ENCODE measurements around the gene CD200R1L. TPM values are rescaled to one million over a fixed set of nuclear protein-coding genes. Genes with fewer than 3 reads are reported as not detected.

CD200R1L gene
- total RNA-seq, 1 experiment from 2014 or later: not detected

- TF ChIP-seq CTCF (IDR thresholded peaks at IDR 0.05; ENCODE audit: unreplicated experiment): no peak
- Mint-ChIP-seq H3K4me3 (ENCODE audit: unreplicated experiment) (no peak overlapping the region), H3K27me3 (ENCODE audit: insufficient read depth, unreplicated experiment) (no peaks in the 10 kb centered on the region), H3K4me1 (ENCODE audit: insufficient read depth, unreplicated experiment) (peaks cover 10% of the 10 kb centered on the region), H3K36me3 (ENCODE audit: insufficient read depth, unreplicated experiment) (no peaks in the 10 kb centered on the region), H3K27ac (ENCODE audit: low read depth, unreplicated experiment) (no peak overlapping the region), H3K9me3 (ENCODE audit: unreplicated experiment) (no peaks in the 10 kb centered on the region)
- DNase-seq (ENCODE audit: unreplicated experiment): no peak
- POLR2A ChIA-PET: interaction anchor here (0.6 to 0.9 kb wide), 2 partner anchors 61 to 97 kb away, joined by 3 to 4 read pairs; no protein-coding TSS in a partner anchor
- CTCF ChIA-PET: interaction anchor here (0.6 to 4.8 kb wide), 5 partner anchors 11 to 221 kb away, joined by 3 to 28 read pairs (median 5); no protein-coding TSS in a partner anchor
- BruUV-seq (replicated peaks): no TSS peak
- intact Hi-C loops (cut with micrococcal nuclease): no loop called here
Measured at GRCh38 chr3:112803467-112803866, 43.2 kb downstream of the CD200R1L start.

GRCh38 chr3:112802338-112802737 is 44.3 kb downstream of the CD200R1L start:
- Mint-ChIP-seq H3K36me3 (ENCODE audit: insufficient read depth, unreplicated experiment) (no peaks in the 10 kb centered on the region), H3K27ac (ENCODE audit: low read depth, unreplicated experiment) (peak overlapping the region; percentile 16), H3K27me3 (ENCODE audit: insufficient read depth, unreplicated experiment) (no peaks in the 10 kb centered on the region), H3K4me1 (ENCODE audit: insufficient read depth, unreplicated experiment) (peaks cover 10% of the 10 kb centered on the region), H3K4me3 (ENCODE audit: unreplicated experiment) (no peak overlapping the region), H3K9me3 (ENCODE audit: unreplicated experiment) (no peaks in the 10 kb centered on the region)
- BruUV-seq (replicated peaks): no TSS peak
- intact Hi-C loops (cut with micrococcal nuclease): no loop called here
- no peak for TF ChIP-seq CTCF (IDR thresholded peaks at IDR 0.05; ENCODE audit: unreplicated experiment)
- no peak for DNase-seq (ENCODE audit: unreplicated experiment)
- ChIA-PET POLR2A (interaction anchor here (1.1 kb wide), 1 partner anchor 28 kb away, joined by 3 read pairs; no protein-coding TSS in a partner anchor), CTCF (interaction anchor here (0.6 to 4.8 kb wide), 5 partner anchors 11 to 149 kb away, joined by 3 to 28 read pairs (median 4); no protein-coding TSS in a partner anchor)

GRCh38 chr3:112799946-112800345 is 46.7 kb downstream of the CD200R1L start:
- peaks cover 10% of the 10 kb centered on the region for H3K4me1 Mint-ChIP-seq (ENCODE audit: insufficient read depth, unreplicated experiment)
- no peak overlapping the region for H3K4me3 Mint-ChIP-seq (ENCODE audit: unreplicated experiment)
- intact Hi-C loops (cut with micrococcal nuclease): no loop called here
- no peak for DNase-seq (ENCODE audit: unreplicated experiment)
- POLR2A ChIA-PET: interaction anchor here (0.8 to 1.5 kb wide), 2 partner anchors 15 to 123 kb away, joined by 3 read pairs; no protein-coding TSS in a partner anchor
- H3K9me3 Mint-ChIP-seq (ENCODE audit: unreplicated experiment): no peaks in the 10 kb centered on the region
- CTCF ChIA-PET: interaction anchor here (0.7 to 4.8 kb wide), 4 partner anchors 14 to 157 kb away, joined by 4 to 28 read pairs (median 4); no protein-coding TSS in a partner anchor
- TF ChIP-seq CTCF (IDR thresholded peaks at IDR 0.05; ENCODE audit: unreplicated experiment): no peak
- no TSS peak for BruUV-seq (replicated peaks)
- no peaks in the 10 kb centered on the region for H3K36me3 Mint-ChIP-seq (ENCODE audit: insufficient read depth, unreplicated experiment)
- no peaks in the 10 kb centered on the region for H3K27me3 Mint-ChIP-seq (ENCODE audit: insufficient read depth, unreplicated experiment)
- H3K27ac Mint-ChIP-seq (ENCODE audit: low read depth, unreplicated experiment): no peak overlapping the region

GRCh38 chr3:112794622-112795172 is 52.0 kb downstream of the CD200R1L start:
- no peaks in the 10 kb centered on the region for H3K4me1 Mint-ChIP-seq (ENCODE audit: insufficient read depth, unreplicated experiment)
- TF ChIP-seq CTCF (IDR thresholded peaks at IDR 0.05; ENCODE audit: unreplicated experiment): no peak
- H3K9me3 Mint-ChIP-seq (ENCODE audit: unreplicated experiment): no peaks in the 10 kb centered on the region
- no TSS peak for BruUV-seq (replicated peaks)
- DNase-seq (ENCODE audit: unreplicated experiment): no peak
- no peak overlapping the region for H3K27ac Mint-ChIP-seq (ENCODE audit: low read depth, unreplicated experiment)
- no peaks in the 10 kb centered on the region for H3K36me3 Mint-ChIP-seq (ENCODE audit: insufficient read depth, unreplicated experiment)
- H3K4me3 Mint-ChIP-seq (ENCODE audit: unreplicated experiment): no peak overlapping the region
- ChIA-PET CTCF (interaction anchor here (1.2 to 1.4 kb wide), 3 partner anchors 13 to 140 kb away, joined by 3 to 4 read pairs (median 3); no protein-coding TSS in a partner anchor), POLR2A (interaction anchor here (0.6 kb wide), 1 partner anchor 137 kb away, joined by 4 read pairs; no protein-coding TSS in a partner anchor)
- no peaks in the 10 kb centered on the region for H3K27me3 Mint-ChIP-seq (ENCODE audit: insufficient read depth, unreplicated experiment)
- intact Hi-C loops (cut with micrococcal nuclease): no loop called here

Data from MCF 10A (cell line).